SH-SY5Y (cell line): Measurements from ENCODE around the gene RARRES1.

Experiments used
- GATA2 ChIP-seq: IDR thresholded peaks from 2 replicates; pipeline ENCODE4 v1.6.1; 2011; ENCODE audit warnings: mild to moderate bottlenecking, low read depth, low read length
- GATA3 ChIP-seq: IDR thresholded peaks from 2 replicates; pipeline ENCODE4 v1.6.1; 2011; ENCODE audit warnings: low read depth, mild to moderate bottlenecking, low read length, moderate library complexity

The RARRES1 gene

GRCh38 chr3:158769952-158770740 is 37.9 kb upstream of the RARRES1 start:
- TF ChIP-seq GATA3 (no peak), GATA2 (no peak)

- TF ChIP-seq GATA2: no peak
- TF ChIP-seq GATA3: no peak
Measured at GRCh38 chr3:158769549-158769948, 37.3 kb upstream of the RARRES1 start.

- no peak for TF ChIP-seq GATA2
- no peak for TF ChIP-seq GATA3
Measured at GRCh38 chr3:158768881-158769543, 36.8 kb upstream of the RARRES1 start.

- no peak for TF ChIP-seq GATA3
- TF ChIP-seq GATA2: no peak
Measured at GRCh38 chr3:158768361-158768787, 36.1 kb upstream of the RARRES1 start.

- TF ChIP-seq GATA3: no peak
- TF ChIP-seq GATA2: no peak
Measured at GRCh38 chr3:158766364-158766763, 34.1 kb upstream of the RARRES1 start.

- no peak for TF ChIP-seq GATA2
- TF ChIP-seq GATA3: no peak
Measured at GRCh38 chr3:158765518-158766205, 33.4 kb upstream of the RARRES1 start.

- TF ChIP-seq GATA2: no peak
- TF ChIP-seq GATA3: no peak
Measured at GRCh38 chr3:158763421-158763820, 31.2 kb upstream of the RARRES1 start.

GRCh38 chr3:158762701-158763100 is 30.4 kb upstream of the RARRES1 start:
- TF ChIP-seq GATA3 (no peak), GATA2 (no peak)

GRCh38 chr3:158761350-158761749 is 29.1 kb upstream of the RARRES1 start:
- no peak for TF ChIP-seq GATA3
- no peak for TF ChIP-seq GATA2

GRCh38 chr3:158755421-158755820 is 23.2 kb upstream of the RARRES1 start:
- TF ChIP-seq GATA3 (no peak), GATA2 (no peak)

GRCh38 chr3:158753854-158754253 is 21.6 kb upstream of the RARRES1 start:
- no peak for TF ChIP-seq GATA3
- no peak for TF ChIP-seq GATA2

- TF ChIP-seq GATA3 (no peak), GATA2 (no peak)
Measured at GRCh38 chr3:158751316-158751715, 19.1 kb upstream of the RARRES1 start.

GRCh38 chr3:158750016-158750415 is 17.8 kb upstream of the RARRES1 start:
- TF ChIP-seq GATA3: no peak

- TF ChIP-seq GATA3: no peak
- no peak for TF ChIP-seq GATA2
Measured at GRCh38 chr3:158749526-158749925, 17.3 kb upstream of the RARRES1 start.
